DOHH2 (cell line): ENCODE measurements around the gene ABTB2.
"Not testable (repeated sequence)": the region's sequence is repeated elsewhere in the genome, so short reads cannot be mapped to it uniquely, and the experiment has no call there.

Experiments
- H3F3A ChIP-seq: fragments of 200-600 bp; sonication (generic), shearing (Covaris generic); 2 replicates; pipeline ENCODE4 v1.6.0; 2016; ENCODE audit warnings: antibody characterized with exemption, mild to moderate bottlenecking; ENCODE audit not compliant: control insufficient read depth, insufficient read depth
- H3K27ac ChIP-seq: fragments of 200-600 bp; sonication (generic); 2 replicates; pipeline ENCODE4 v1.5.1; 2014; ENCODE audit warnings: low read depth, mild to moderate bottlenecking, low read length, moderate library complexity
- H3K27me3 ChIP-seq: fragments of 200-600 bp; sonication (generic); 2 replicates; pipeline ENCODE4 v1.6.1; 2014; ENCODE audit warnings: mild to moderate bottlenecking, low read length, mixed read lengths; ENCODE audit not compliant: control insufficient read depth
- H3K36me3 ChIP-seq: fragments of 200-600 bp; sonication (generic); 2 replicates; pipeline ENCODE4 v1.6.1; 2014; ENCODE audit warnings: mild to moderate bottlenecking, low read length, moderate library complexity, mixed read lengths; ENCODE audit not compliant: control insufficient read depth
- H3K4me1 ChIP-seq: fragments of 200-600 bp; sonication (generic); 2 replicates; pipeline ENCODE4 v1.6.1; 2014; ENCODE audit warnings: mild to moderate bottlenecking, low read length, mixed read lengths; ENCODE audit not compliant: control insufficient read depth
- H3K4me2 ChIP-seq: fragments of 200-600 bp; sonication (generic); 2 replicates; pipeline ENCODE4 v1.6.0; 2014; ENCODE audit warnings: mild to moderate bottlenecking, low read length, moderate library complexity
- H3K4me3 ChIP-seq: fragments of 200-600 bp; sonication (generic); 2 replicates; pipeline ENCODE4 v1.5.1; 2014; ENCODE audit warnings: mild to moderate bottlenecking, low read length, mixed read lengths
- H3K79me2 ChIP-seq: fragments of 200-600 bp; sonication (generic); 2 replicates; pipeline ENCODE4 v1.6.1; 2014; ENCODE audit warnings: mild to moderate bottlenecking, low read length, mixed read lengths; ENCODE audit not compliant: control insufficient read depth
- H3K9me2 ChIP-seq: fragments of 200-600 bp; sonication (generic); replicated peaks from 2 replicates; pipeline ENCODE4 v1.6.1; 2014; ENCODE audit warnings: mild to moderate bottlenecking, low read length, mixed read lengths; ENCODE audit not compliant: control insufficient read depth
- H3K9me3 ChIP-seq: fragments of 200-600 bp; sonication (generic); 2 replicates; pipeline ENCODE4 v1.6.1; 2014; ENCODE audit warnings: antibody characterized with exemption, low read length, mixed read lengths; ENCODE audit not compliant: control insufficient read depth, insufficient read depth
- H4K20me1 ChIP-seq: fragments of 200-600 bp; sonication (generic); 2 replicates; pipeline ENCODE4 v1.6.0; 2014; ENCODE audit warnings: low read depth, mild to moderate bottlenecking, antibody characterized with exemption, low read length, moderate library complexity; ENCODE audit not compliant: control insufficient read depth, insufficient read depth
- EZH2phosphoT487 ChIP-seq: fragments of 200-600 bp; sonication (generic); IDR thresholded peaks from 2 replicates; pipeline ENCODE4 v1.6.1; 2017; ENCODE audit warnings: borderline replicate concordance, mild to moderate bottlenecking, antibody characterized with exemption, low read length, moderate library complexity, mixed read lengths
- TF ChIP-seq, protein P1 (sequence below): fragments of 200-600 bp; sonication (generic); IDR thresholded peaks from one replicate; pipeline ENCODE4 v1.5.1; 2014; ENCODE audit warnings: antibody characterized with exemption, mild to moderate bottlenecking, low read depth, low read length; ENCODE audit not compliant: poor library complexity, severe bottlenecking

The ABTB2 gene

DNA sequence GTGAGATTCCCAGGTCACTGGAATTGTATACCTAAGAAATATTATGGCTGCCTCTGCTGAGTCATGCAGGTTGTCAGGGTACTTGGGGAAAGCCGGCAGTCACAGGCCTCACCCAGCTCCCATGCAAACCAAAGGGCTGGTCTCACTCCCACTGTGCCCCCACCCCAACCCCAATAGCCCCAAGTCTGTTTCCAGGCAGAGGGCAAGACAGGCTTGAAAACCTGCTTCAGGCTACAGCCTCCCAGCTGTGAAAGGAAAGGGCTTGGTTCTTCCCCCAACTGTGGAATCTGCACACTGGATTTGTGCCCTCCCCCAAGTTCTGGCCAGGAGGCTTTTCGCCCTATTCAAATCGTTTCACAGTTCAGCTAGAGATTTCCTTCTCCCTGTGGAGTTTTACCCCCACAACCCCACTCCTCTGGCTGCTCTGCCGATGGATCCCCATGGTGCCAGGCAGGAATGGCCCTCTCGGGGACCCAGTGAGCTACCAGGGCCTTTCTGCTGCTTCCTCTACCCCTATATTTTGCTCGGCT, 37.0 kb upstream of the ABTB2 start:
- TF ChIP-seq, protein P1, sequence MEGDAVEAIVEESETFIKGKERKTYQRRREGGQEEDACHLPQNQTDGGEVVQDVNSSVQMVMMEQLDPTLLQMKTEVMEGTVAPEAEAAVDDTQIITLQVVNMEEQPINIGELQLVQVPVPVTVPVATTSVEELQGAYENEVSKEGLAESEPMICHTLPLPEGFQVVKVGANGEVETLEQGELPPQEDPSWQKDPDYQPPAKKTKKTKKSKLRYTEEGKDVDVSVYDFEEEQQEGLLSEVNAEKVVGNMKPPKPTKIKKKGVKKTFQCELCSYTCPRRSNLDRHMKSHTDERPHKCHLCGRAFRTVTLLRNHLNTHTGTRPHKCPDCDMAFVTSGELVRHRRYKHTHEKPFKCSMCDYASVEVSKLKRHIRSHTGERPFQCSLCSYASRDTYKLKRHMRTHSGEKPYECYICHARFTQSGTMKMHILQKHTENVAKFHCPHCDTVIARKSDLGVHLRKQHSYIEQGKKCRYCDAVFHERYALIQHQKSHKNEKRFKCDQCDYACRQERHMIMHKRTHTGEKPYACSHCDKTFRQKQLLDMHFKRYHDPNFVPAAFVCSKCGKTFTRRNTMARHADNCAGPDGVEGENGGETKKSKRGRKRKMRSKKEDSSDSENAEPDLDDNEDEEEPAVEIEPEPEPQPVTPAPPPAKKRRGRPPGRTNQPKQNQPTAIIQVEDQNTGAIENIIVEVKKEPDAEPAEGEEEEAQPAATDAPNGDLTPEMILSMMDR = no peak
- no peak for TF ChIP-seq EZH2phosphoT487
- Histone ChIP-seq H3K79me2 (no peaks in the 10 kb centered on the region), H3K27me3 (peaks cover 2% of the 10 kb centered on the region; the same call in 1 of the 2 replicates), H3K9me3 (no peaks in the 10 kb centered on the region), H3F3A (no peaks in the 10 kb centered on the region), H3K4me3 (no peak overlapping the region), H4K20me1 (no peaks in the 10 kb centered on the region), H3K9me2 (no peaks in the 10 kb centered on the region), H3K4me2 (no peak overlapping the region), H3K4me1 (no peaks in the 10 kb centered on the region), H3K36me3 (no peaks in the 10 kb centered on the region), H3K27ac (no peak overlapping the region)

DNA sequence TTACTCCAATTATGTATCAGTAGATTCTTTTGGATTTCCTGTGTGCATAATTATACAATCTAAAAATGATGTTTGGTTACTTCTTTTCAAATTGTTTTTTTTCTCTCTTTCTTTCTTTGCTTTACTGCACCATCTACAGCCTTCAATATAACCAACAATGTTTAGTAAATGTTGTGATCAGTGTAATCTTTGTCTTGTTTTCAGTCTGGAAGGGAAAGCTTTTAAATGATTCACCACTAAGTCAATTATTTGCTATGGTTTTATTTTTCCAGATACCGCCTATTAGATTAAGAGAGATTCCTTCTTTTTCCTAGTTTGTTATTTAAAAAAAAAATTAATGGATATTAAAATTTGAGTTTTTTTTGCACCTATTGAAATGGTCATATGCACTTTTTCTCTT, 29.8 kb upstream of the ABTB2 start:
- no peaks in the 10 kb centered on the region for H3K9me2 ChIP-seq

DNA sequence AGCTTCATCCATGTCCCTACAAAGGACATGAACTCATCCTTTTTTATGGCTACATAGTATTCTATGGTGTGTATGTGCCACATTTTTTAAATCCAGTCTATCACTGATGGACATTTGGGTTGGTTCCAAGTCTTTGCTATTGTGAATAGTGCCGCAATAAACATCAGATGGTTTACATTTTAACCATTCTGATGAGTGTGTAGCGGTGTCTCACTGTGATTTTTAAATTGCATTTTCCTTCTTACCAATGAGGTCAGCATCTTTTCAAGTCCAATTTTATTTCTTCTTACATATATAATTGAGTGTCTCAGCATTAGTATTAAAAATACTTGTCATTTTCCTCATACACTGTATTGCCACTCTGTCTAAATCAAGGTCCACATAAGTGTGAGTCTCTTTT, 28.5 kb upstream of the ABTB2 start:
- not testable (repeated sequence) for H3K4me2 ChIP-seq, H3K36me3 ChIP-seq, H3K27me3 ChIP-seq, H3K79me2 ChIP-seq, H3K9me3 ChIP-seq, H3K27ac ChIP-seq, H3K4me1 ChIP-seq, H4K20me1 ChIP-seq, H3K4me3 ChIP-seq, H3F3A ChIP-seq, H3K9me2 ChIP-seq

More for the DNA sequence above, 29.8 kb upstream of the ABTB2 start:
- no peaks in the 10 kb centered on the region for H3K36me3 ChIP-seq
- no peaks in the 10 kb centered on the region for H3F3A ChIP-seq
- H3K4me3 ChIP-seq = no peak overlapping the region
- H3K79me2 ChIP-seq = no peaks in the 10 kb centered on the region
- H4K20me1 ChIP-seq = no peaks in the 10 kb centered on the region
- H3K4me1 ChIP-seq = no peaks in the 10 kb centered on the region
- no peak overlapping the region for H3K27ac ChIP-seq
- TF ChIP-seq, protein P1 = no peak
- no peak for TF ChIP-seq EZH2phosphoT487
- no peaks in the 10 kb centered on the region for H3K9me3 ChIP-seq
- H3K27me3 ChIP-seq = no peaks in the 10 kb centered on the region
- H3K4me2 ChIP-seq = no peak overlapping the region

DNA sequence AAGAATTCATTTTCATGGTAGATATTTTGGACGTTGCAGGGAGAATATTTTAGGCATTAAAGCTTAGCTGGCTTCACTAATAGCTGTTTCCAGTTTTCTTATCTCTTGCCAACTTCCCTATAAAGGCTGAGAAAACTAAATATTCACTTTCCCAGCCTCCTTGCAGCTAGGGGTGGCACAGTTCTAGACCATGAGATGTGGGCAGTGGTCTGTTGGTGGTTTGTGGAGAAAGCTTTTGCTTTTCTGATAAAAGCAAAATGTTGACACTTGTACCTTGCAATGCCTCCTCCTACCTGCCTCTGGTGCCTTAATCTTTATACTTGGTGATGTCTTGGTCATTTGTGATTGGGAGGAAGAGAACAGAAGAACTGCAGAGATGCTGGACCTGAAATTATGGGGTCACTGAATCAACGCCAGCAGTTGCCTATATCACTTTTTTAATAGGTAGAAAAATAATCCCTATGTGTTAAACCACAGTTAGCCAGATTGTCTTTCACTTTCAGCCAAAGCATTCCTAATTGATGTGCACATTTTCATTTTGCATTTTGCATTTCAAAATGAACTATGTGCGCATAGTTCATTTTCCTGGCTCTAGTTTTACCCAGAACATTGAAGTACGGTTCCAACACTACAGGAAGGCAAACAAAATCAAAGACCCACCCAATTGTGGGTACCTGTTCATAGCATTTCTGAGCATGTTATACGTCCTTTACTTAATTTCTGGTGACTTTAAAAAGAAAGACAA, 24.9 kb upstream of the ABTB2 start:
- TF ChIP-seq, protein P1 = no peak
- TF ChIP-seq EZH2phosphoT487 = no peak
- no peaks in the 10 kb centered on the region for H3K79me2 ChIP-seq
- H3K4me2 ChIP-seq = no peak overlapping the region
- no peaks in the 10 kb centered on the region for H3K9me2 ChIP-seq
- no peak overlapping the region for H3K4me3 ChIP-seq
- H3F3A ChIP-seq = no peaks in the 10 kb centered on the region
- H4K20me1 ChIP-seq = no peaks in the 10 kb centered on the region
- no peaks in the 10 kb centered on the region for H3K4me1 ChIP-seq
- H3K36me3 ChIP-seq = no peaks in the 10 kb centered on the region
- H3K27me3 ChIP-seq = no peaks in the 10 kb centered on the region
- H3K27ac ChIP-seq = no peak overlapping the region
- no peaks in the 10 kb centered on the region for H3K9me3 ChIP-seq
